GM19452 (cell line): ENCODE results near the gene EPC2.
"Not testable (repeated sequence)": the region's sequence is repeated elsewhere in the genome, so short reads cannot be mapped to it uniquely, and the experiment has no call there.

Experiments used
- ATAC-seq: cut with Tn5 transposase; IDR thresholded peaks from one replicate; pipeline ENCODE4 v1.9.1; 2021; ENCODE audit not compliant: unreplicated experiment

Gene EPC2

DNA sequence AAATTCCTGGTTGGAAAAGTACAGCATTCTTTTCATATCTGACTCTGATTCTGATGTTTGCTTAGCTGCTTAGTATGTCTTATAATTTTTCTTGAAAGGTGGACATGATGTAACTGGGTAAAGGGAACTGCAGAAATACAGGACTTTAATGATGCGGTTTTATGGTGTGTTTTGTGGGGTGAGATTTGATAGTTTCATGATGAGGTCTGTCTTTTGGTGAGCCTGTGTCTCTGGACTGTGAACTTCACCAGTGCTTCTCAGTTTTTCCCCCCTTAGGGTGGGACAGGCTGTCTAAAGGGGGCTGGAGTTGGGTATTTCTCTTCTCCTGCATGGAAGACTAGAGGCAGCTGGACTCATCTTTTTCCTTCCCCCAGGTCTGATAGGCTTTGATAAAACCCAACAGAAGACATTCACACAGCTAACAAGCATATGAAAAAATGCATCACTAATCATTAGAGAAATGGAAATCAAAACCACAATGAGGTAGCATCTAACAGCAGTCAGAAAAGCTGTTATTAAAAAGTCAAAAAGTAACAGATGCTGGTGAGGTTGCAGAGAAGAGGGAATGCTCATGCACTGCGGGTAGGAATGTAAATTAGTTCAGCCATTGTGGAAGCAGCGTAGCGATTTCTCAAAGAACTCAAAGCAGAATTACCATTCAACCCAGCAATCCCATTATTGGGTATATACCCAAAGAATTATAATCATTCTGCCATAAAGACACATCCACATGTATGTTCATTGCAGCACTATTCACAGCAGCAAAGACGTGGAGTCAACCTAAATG, 77.6 kb downstream of the EPC2 start:
- no peak for ATAC-seq

DNA sequence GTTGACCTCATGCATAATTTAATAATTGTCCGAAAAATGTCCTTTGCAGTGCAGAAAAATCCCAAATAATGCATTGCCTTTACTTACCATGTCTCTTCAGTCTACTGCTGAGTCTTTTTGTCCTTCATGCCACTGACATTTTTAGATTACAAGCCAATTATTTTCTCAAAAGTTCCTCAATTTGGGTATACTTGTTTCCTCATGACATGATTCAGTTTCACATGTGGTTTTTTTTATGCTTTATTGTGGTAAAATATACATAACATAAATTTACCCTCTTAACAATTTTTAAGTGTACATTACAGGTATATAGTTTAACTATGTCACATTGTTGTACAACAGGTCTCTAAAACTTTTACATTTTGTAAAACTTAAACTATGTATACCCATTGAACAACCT, 81.0 kb downstream of the EPC2 start:
- peak; percentile 8 for ATAC-seq

DNA sequence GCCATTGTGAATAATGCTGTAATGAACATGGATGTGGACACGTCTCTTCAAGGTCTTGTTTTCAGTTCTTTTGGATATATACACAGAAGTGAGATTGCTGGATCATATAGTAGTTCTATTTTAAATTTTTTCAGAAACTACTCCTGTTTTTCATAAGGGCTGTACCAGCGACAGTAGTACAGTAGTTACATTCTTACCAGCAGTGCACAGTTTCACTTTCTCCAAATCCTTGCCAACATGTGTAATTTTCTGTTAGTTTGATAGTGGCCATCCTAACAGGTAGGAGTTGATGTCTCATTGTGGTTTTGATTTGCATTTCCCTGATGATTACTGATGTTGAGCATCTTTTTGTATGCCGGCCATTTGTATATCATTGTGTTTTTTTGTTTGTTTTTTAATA, 81.7 kb downstream of the EPC2 start:
- peak; percentile 58 for ATAC-seq

DNA sequence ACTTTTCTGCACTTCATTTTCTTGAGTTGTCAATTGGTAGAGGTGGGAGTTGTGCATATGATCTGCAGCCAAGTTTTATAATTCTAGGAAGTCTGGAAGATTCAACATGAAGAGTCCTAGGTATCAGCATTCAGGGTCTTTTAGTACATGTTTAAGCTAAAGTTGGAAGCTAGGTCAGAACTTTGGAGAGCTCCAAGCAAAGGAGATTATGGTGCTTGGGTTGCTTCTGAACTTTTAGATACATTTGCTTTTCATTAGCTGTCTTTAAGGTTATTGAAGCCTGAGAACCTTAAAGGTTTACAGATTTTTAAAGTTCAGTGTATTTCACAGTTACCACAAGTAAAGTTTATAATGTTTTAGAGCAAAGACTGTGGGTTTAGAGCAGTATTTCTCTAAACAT, 85.5 kb downstream of the EPC2 start:
- ATAC-seq = no peak

DNA sequence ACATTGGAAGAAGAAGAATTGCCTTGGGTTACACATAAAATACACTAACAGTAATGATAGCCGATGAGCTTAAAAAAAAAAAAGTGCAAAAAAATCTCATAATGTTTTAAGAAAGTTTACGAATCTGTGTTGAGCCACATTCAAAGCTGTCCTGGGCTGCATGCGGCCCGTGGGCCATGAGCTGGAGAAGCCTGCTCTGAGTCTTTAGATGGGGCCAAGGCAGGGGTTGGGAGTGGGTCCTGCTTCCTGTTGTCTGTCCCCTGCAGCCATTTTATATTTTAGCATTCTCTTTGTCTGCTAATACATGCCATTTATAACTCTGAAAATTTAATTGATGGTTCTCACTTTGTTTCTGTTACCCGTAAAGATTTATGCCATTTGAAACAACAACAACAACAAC, 93.2 kb downstream of the EPC2 start:
- ATAC-seq = no peak

DNA sequence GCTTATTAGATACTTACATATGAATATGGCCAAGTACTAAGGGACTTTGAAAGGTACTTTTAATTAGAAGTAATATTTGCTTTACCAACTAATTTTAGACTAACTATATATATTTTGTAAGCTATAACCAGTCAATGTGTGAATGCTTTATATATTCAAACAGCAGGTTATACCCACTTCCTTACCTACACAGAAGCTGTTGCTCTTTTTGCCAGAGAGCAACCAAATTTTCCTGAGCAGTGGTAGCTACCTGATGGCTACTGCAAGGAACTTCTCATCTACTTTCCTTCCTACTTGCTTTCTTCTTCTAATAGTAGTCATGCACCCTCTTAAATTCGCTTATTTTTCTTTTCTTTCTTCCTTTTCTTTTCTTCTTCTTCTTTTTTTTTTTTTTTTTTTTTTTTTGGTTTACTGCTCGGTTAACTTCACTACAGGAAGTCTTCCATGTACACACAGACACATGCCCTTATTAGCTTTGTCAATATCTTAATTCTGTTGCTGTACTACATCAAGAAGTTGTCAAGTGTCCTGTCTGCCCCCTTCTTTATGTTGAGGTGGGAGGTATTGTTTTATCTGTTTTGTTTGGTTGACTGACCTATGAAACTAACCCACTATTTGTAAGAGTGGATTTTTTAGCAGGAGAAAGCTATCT, 95.0 kb downstream of the EPC2 start:
- ATAC-seq = no peak

DNA sequence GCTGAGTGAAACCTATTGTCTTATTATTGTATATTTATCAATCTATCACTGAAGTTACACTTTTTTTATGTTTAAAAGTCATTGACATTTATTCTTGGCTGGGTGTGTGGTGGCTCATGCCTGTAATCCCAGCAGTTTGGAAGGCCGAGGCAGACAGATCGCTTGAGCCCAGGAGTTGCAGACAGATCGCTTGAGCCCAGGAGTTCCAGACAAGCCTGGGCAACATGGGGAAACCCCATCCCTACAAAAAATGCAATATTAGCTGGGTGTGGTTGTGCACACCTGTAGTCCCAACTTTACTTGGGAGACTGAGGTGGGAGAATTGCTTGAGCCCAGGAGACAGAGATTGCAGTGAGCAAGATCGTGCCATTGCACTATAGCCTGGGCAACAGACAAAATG, 97.8 kb downstream of the EPC2 start:
- ATAC-seq = no peak

DNA sequence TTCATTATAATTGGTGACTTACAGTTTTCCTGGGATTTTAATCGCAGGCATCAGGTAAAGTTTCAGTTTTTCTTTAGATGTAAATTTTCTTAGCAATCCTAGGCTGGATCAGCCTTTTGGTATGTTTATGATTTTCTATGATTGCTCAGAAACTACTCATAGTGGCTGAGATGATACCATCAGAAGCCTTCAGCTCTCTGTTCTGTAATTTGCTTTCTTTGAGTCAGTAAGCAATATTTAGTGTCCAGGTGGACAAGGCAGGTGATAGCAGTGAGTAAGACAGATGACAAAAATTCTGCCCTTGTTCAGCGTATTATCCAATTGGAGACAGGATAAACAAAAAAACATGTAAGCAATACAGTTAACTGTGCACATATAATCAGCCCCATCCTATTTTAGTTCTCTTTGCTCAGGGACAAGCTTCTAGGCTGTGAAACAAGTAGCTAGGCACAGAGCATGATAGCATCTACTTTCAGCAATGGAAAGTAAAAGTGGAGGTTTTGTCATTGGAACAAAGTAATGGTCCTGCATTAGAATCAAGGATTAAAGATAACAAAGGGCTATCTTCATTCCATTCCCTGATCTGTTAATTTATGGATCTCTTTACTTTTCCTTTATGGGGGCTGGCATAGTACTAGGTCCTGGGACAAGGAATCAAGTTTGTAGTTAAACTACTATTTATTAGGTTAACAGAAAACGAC, 100.8 kb downstream of the EPC2 start:
- ATAC-seq = no peak

DNA sequence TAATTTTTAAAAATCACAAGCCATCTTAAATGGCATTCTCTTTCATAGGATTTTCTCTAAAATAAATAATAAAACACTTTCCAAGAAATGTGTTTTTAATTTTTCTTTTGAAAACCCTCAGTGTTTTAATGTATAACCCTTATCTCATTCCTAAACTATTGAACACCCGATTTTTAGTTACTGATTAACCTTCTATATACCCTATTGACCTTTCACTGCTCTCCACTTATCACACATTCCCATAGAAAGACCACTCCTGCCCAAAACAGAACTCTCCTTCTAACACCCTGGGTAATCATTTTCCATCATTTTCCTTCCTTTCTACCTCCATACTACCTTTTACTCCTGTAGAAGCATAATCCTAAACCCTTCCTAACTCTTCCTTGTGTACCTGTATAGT, 102.4 kb downstream of the EPC2 start:
- no peak for ATAC-seq

DNA sequence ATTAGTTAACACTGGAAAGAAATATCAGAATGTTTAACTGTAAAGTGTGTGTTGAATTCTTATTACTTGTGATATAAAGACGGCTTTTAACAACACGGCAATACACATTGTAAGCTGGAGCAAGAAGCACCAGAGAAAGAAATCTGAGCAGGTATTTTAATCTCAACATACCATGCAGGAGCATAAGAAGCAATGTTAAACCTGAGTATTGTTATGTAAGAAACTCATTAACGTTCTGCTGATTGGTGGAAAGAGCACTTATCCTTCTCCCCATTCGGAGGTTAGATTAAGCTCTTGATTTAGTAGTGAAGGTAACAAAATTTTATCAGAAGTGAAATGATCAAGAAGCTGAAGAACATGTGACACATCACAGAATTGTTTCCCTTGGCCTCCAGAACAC, 107.4 kb downstream of the EPC2 start:
- ATAC-seq = no peak

DNA sequence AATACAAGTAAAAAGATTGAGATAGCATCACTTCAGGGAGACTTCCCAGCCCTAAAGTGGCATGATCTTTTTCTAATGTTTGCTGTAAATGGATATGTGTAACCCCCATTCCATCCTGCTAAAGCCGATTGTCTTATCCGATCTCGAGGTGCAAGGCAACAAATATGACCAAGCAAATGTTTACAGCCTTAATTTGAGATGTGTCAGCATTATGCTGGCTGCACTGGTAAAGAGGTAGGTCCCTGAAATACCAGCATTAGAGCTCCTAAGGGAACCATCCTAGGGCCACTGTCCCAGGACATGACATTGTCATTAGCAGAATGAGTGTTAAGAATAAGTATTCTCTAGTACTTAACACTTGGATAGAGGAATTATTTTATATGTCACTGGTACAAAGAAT, 108.4 kb downstream of the EPC2 start:
- ATAC-seq = no peak

DNA sequence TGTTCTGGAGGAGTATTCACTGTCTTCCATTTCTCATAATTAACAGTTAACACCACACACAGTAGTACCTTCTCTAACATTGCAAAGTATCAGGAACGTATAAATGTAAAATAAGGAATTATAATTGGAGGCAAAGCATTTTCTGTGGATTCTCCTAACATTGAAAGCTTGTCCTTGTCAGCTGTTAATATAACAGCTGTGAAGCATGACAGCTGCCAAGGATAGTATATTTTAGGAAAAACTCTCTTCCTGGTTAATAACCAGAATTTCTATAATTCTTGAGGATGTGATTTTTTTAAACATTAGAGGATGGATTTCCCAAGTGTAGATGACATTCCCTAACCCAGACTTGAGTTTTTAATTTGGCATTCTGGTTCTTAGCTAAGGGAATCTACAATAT, 110.3 kb downstream of the EPC2 start:
- ATAC-seq = no peak

DNA sequence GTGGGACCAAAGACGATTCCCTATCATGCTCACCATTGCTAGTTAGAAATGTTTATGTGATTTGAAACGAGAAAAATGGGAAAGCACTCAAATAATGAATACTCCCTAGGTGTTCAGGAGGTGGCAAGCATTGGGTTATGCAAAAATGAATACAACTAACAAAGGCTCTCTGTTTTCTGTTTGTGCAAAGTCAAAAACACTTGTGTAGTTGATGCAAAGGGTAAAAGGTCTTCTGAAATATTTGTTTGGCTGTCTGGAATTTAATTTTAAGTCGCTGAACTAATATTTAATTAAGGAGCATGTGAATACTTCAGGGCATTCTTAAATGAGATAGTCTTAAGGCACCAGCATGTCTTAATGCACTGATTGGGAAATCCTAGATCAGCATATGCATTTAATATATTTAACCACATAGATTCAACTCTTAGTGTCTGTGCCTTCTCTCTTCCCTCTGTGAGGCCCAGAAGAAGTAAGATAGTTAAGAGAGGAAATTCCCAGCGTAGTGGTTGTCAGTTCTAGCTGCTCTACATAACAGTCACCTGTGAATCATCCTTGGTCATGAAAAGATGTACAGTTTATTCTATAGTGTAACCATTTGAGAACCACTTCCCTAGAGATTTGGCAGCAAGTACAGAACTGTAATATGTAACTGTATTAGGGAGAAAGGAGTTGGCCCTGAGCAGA, 111.9 kb downstream of the EPC2 start:
- ATAC-seq = no peak

DNA sequence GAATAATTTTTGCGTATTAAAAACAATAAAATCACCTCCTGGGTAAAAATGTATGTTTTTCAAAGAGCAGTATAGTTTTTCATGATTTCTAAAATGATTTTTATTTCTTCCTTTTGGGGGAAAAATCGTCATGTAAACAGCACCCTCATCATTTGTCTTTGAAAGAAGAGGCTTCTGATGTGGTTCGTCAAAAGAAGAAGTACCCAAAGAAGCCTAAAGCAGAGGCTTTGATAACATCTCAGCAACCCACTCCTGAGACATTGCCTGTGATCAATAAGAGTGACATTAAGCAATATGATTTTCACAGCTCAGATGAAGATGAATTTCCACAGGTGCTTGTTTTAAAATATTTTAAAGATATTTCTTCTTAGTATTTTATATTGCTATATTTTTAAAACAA, 120.3 kb downstream of the EPC2 start:
- ATAC-seq = no peak

DNA sequence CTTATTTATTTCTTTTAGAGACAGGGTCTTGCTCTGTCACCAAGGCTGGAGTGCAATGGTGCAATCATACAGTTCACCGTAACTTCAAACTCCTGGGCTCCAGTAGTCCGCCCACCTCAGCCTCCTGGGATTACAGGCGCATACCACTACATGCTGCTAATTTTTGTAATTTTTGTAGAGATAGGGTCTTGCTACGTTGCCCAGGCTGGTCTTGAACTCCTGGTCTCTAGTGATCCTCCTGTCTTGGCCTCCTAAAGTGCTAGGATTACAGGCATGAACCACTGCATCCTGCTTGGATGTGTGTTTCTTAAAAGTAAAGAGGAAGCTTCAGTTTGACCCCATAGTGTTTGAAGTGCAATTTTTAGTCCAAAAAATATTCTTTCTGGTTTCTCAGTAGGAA, 125.5 kb downstream of the EPC2 start:
- ATAC-seq = no peak

DNA sequence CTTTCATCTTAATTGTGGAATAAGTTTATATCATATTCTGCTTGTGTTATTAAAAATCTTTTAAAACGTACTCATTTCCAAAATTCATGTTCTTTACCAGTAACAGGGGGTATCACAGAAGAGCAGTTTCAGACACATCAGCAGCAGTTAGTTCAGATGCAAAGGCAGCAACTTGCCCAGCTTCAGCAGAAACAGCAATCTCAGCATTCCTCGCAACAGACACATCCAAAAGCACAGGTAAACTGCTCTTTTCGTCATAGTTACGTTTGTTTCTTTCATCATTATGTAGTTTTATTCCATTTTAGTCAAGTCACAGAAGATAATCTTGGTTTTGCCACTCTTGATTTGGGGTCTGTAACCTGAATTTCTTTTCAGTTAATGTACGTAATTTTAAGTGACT, 137.0 kb downstream of the EPC2 start:
- ATAC-seq = no peak

DNA sequence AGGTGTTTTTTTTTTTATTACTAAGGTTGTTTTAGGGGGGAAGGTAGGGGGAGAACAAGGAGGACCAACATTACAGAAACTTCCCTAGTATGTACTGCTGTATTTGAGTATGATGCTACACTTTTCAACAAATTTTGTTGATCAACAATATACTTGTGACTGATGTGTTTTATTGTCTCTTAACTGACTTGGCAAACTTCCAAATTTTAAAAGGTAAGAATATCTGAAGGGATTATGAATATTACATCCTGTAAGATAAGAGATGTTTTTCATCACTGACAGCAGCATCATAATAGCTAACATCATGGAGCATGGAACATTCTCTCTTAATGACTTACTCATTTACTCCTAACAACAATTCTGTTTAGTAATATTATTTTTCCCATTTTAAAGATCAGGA, 144.5 kb downstream of the EPC2 start:
- ATAC-seq = no peak

DNA sequence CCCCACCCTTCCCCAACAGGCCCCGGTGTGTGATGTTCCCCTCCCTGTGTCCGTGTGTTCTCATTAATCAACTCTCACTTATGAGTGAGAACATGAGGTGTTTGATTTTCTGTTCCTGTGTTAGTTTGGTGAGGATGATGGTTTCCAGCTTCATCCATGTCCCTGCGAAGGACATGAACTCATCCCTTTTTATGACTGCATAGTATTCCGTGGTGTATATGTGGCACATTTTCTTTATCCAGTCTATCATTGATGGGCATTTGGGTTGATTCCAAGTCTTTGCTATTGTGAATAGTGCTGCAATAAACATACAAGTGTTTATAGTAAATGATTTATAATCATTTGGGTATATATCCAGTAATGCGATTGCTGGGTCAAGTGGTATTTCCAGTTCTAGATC, 145.6 kb downstream of the EPC2 start:
- ATAC-seq = not testable (repeated sequence)

DNA sequence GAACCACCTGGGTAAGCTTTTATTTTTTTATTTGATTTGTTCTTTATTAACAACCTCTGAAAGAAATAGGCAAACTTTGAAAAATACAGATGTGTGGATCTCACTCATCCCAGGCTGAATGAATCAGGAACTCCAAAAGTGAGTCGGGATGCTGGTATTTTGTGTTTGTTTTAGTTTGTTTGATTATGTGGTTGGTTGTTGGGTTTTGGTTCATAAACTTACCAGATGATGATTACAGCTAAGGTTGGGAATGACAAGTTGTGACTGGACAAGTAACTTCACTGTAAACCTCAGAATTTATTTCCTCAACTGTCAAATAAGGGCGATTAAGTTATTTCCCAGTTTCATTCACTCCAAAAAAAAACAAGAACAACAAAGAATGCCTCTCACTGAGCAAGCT, 150.0 kb downstream of the EPC2 start:
- ATAC-seq = no peak

DNA sequence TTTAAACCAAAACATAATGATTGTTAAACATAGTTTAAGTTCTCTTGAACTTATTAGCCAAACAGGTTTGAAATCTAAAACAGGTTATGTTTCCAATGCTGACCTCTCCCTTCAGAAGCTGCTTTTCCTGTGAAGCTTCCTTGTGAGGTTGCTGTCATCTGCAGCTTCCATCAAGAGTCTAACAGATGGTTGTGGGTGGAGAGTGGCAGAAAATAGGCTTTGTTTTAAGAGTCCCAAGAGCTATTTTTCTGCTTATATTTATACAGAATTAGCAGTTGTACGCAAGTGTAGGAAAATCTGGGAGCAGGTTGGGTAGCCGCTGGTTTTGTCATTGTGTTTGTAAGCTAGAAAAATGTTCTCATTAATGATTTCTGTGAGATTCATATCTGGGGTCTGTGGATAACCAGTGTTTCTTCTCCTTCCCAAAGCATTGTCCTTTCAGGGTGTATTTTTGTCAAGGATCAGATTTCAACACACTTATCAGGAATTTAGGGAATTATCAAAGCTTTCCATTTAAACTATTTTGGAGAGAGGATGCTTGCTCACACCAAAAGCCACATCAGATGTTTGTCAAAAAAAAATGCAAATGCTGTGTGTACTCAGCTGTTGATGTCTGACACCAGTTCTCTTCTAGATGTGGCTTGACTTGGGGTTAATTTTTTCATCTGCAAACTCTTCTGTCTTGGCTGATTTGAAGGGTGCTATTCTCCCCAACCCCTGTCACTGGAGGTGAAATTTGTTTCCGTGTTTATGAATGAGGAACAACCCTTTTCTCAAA, 152.4 kb downstream of the EPC2 start:
- ATAC-seq = no peak
